K562 (cell line): ENCODE results near the gene MYL4. TPM values are rescaled to one million over a fixed set of nuclear protein-coding genes. Genes with fewer than 3 reads are reported as not detected.

Source experiments
- ARID1B ChIP-seq: fragments of 450-650 bp; IDR thresholded peaks from 2 replicates; pipeline ENCODE4 v1.6.1; 2016; ENCODE audit warnings: antibody characterized with exemption, mild to moderate bottlenecking, inconsistent platforms
- BACH1 ChIP-seq: fragments of 200-800 bp; sonication (Bioruptor generic); IDR thresholded peaks from 2 replicates; pipeline ENCODE4 v1.6.1; 2016; ENCODE audit warnings: missing genetic modification characterization, missing compliant biosample characterization
- BCL6 ChIP-seq: fragments of 250-450 bp; sonication (Bioruptor Pico); IDR thresholded peaks from 2 replicates; pipeline ENCODE4 v1.4.0; 2020
- CCNT2 ChIP-seq: IDR thresholded peaks from 2 replicates; pipeline ENCODE4 v1.6.1; 2011; ENCODE audit warnings: borderline replicate concordance, low read depth, mild to moderate bottlenecking, moderate library complexity, mixed read lengths, low read length; ENCODE audit not compliant: insufficient read length; ENCODE audit errors: extremely low read depth
- FOSL1 ChIP-seq: fragments of 200-800 bp; sonication (Bioruptor generic); conservative IDR thresholded peaks from 2 replicates; pipeline ENCODE4 v1.6.1; 2016; ENCODE audit warnings: missing genetic modification characterization, missing compliant biosample characterization
- FOXK1 ChIP-seq: sonication (generic); formaldehyde crosslinking; IDR thresholded peaks from 2 replicates; pipeline ENCODE4 v1.8.0; 2022; ENCODE audit warnings: missing genetic modification reagents, mild to moderate bottlenecking, borderline replicate concordance
- KDM1A ChIP-seq, 2 experiments: fragments of 450-650 bp; IDR thresholded peaks; 2 replicates each; pipeline ENCODE4 v1.6.1; 2016; ENCODE audit warnings: mild to moderate bottlenecking in 2 of 2
- L3MBTL2 ChIP-seq: fragments of 450-650 bp; IDR thresholded peaks from 2 replicates; pipeline ENCODE4 v1.6.1; 2016; ENCODE audit warnings: mild to moderate bottlenecking, moderate library complexity
- NRF1 ChIP-seq, 2 experiments: fragments of 450-650 bp; IDR thresholded peaks in 1 of 2; conservative IDR thresholded peaks in 1 of 2; 2 replicates each; pipeline ENCODE4 v1.6.1; 2014; ENCODE audit warnings: mild to moderate bottlenecking in 2 of 2
- RBM34 ChIP-seq: fragments of 200-400 bp; formaldehyde crosslinking; IDR thresholded peaks from 2 replicates; pipeline ENCODE4 v1.6.1; 2018; ENCODE audit warnings: low read length, borderline replicate concordance; ENCODE audit not compliant: insufficient read depth
- SAFB ChIP-seq: fragments of 200-400 bp; formaldehyde crosslinking; IDR thresholded peaks from 2 replicates; pipeline ENCODE4 v1.6.1; 2017; ENCODE audit warnings: low read depth, low read length, borderline replicate concordance
- TEAD1 ChIP-seq, 2 experiments: fragments of 450-650 bp in 1 of 2; sonication (generic) in 1 of 2; formaldehyde crosslinking; IDR thresholded peaks; 2 replicates each; pipeline versions ENCODE4 v1.4.0 to v1.8.0; 2020 to 2022; ENCODE audit warnings: mild to moderate bottlenecking in 2 of 2, missing genetic modification reagents in 1 of 2
- ZBED1 ChIP-seq: IDR thresholded peaks from 2 replicates; pipeline ENCODE4 v1.6.1; 2014
- ZBTB12 ChIP-seq: fragments of 250-450 bp; sonication (Bioruptor Pico); IDR thresholded peaks from 2 replicates; pipeline ENCODE4 v1.4.0; 2020
- ZBTB8A ChIP-seq: fragments of 450-650 bp; IDR thresholded peaks from 2 replicates; pipeline ENCODE4 v1.6.1; 2018; ENCODE audit warnings: mild to moderate bottlenecking, moderate library complexity; ENCODE audit not compliant: partially characterized antibody
- ZNF146 ChIP-seq: IDR thresholded peaks from one replicate; pipeline ENCODE4 v1.6.1; 2018; ENCODE audit warnings: missing compliant biosample characterization; ENCODE audit not compliant: unreplicated experiment
- ZNF766 ChIP-seq: fragments of 200-800 bp; sonication (Bioruptor generic); conservative IDR thresholded peaks from 2 replicates; pipeline ENCODE4 v1.6.1; 2016; ENCODE audit warnings: missing genetic modification characterization, missing compliant biosample characterization
- polyA plus RNA-seq, 8 experiments: library from polyadenylated mRNA; depleted of rRNA in 4 of 8; stranded (reverse) in 5 of 8; unstranded in 3 of 8; fragments of >200 nt; fragmentation: Nextera tagmentation in 2 of 8; fragmentation: Illumina TruSeq in 1 of 8; extraction: Ambion mirVana in 2 of 8; extraction: Trizol in 1 of 8; gene quantifications; 2 replicates each; pipeline versions ENCODE4 v1.2.1 to v1.2.3, GENCODE V29; 2011 to 2014; ENCODE audit warnings: inconsistent platforms in 1 of 8, missing spikeins in 1 of 8
- total RNA-seq, 7 experiments: library from RNA; depleted of rRNA in 6 of 7; stranded (reverse); fragments of >200 nt in 6 of 7; fragmentation: Illumina TruSeq in 2 of 7; extraction: Trizol in 2 of 7; gene quantifications; 2 replicates each; pipeline versions ENCODE4 v1.2.1 to v1.2.3, GENCODE V29; 2011 to 2021; ENCODE audit warnings: low replicate concordance in 1 of 7
- TF ChIP-seq, protein P1 (sequence below), 2 experiments: fragments of 150-350 bp in 1 of 2; IDR thresholded peaks; 2 replicates each; pipeline ENCODE4 v1.6.1; 2012 to 2016; ENCODE audit warnings: low read depth in 2 of 2, low read length in 2 of 2, mild to moderate bottlenecking in 1 of 2, moderate library complexity in 1 of 2
- TF ChIP-seq, protein P2 (sequence below): fragments of 200-800 bp; sonication (Bioruptor generic); IDR thresholded peaks from 2 replicates; pipeline ENCODE4 v1.6.1; 2016; ENCODE audit warnings: missing genetic modification characterization, missing compliant biosample characterization

The MYL4 gene
- total and polyA plus RNA-seq, 9 of the 15 experiments (the other 6 are each of a cell fraction or from before 2014, with no cell fraction given) = 117 to 423 (median 221) TPM

GRCh38 chr17:47257651-47258339 is 48.6 kb downstream of the MYL4 start (continued):
- TF ChIP-seq FOSL1 (tag) (peak; percentile 94), L3MBTL2 (peak; percentile 54; the same call in 1 of the 2 replicates), ZBTB12 (CRISPR knock-in tag) (no peak), CCNT2 (peak; percentile 26), ZBED1 (no peak), BACH1 (no peak; the same call in 1 of the 2 replicates), SAFB (no peak), BCL6 (no peak), TEAD1 (CRISPR knock-in tag; IDR thresholded peaks at IDR 0.05) (0 out of 4 replicates have a peak, but pooled peaks of 1 of the 2 experiments have one; percentile 53), KDM1A (IDR thresholded peaks at IDR 0.05) (peak; percentile 70 to 75), RBM34 (no peak), FOXK1 (CRISPR knock-in tag) (no peak), ZNF766 (no peak), ZNF146 (CRISPR knock-in tag) (no peak), ARID1B (peak; percentile 71), ZBTB8A (no peak), NRF1 (conservative IDR thresholded peaks at IDR 0.05 in 1 of 2, IDR thresholded peaks at IDR 0.05 in 1 of 2) (no peak)
- TF ChIP-seq, protein P1, sequence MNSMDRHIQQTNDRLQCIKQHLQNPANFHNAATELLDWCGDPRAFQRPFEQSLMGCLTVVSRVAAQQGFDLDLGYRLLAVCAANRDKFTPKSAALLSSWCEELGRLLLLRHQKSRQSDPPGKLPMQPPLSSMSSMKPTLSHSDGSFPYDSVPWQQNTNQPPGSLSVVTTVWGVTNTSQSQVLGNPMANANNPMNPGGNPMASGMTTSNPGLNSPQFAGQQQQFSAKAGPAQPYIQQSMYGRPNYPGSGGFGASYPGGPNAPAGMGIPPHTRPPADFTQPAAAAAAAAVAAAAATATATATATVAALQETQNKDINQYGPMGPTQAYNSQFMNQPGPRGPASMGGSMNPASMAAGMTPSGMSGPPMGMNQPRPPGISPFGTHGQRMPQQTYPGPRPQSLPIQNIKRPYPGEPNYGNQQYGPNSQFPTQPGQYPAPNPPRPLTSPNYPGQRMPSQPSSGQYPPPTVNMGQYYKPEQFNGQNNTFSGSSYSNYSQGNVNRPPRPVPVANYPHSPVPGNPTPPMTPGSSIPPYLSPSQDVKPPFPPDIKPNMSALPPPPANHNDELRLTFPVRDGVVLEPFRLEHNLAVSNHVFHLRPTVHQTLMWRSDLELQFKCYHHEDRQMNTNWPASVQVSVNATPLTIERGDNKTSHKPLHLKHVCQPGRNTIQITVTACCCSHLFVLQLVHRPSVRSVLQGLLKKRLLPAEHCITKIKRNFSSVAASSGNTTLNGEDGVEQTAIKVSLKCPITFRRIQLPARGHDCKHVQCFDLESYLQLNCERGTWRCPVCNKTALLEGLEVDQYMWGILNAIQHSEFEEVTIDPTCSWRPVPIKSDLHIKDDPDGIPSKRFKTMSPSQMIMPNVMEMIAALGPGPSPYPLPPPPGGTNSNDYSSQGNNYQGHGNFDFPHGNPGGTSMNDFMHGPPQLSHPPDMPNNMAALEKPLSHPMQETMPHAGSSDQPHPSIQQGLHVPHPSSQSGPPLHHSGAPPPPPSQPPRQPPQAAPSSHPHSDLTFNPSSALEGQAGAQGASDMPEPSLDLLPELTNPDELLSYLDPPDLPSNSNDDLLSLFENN (IDR thresholded peaks at IDR 0.05; ENCODE audit: low read depth in 2 of 2, low read length in 2 of 2) = no peak
- TF ChIP-seq, protein P2, sequence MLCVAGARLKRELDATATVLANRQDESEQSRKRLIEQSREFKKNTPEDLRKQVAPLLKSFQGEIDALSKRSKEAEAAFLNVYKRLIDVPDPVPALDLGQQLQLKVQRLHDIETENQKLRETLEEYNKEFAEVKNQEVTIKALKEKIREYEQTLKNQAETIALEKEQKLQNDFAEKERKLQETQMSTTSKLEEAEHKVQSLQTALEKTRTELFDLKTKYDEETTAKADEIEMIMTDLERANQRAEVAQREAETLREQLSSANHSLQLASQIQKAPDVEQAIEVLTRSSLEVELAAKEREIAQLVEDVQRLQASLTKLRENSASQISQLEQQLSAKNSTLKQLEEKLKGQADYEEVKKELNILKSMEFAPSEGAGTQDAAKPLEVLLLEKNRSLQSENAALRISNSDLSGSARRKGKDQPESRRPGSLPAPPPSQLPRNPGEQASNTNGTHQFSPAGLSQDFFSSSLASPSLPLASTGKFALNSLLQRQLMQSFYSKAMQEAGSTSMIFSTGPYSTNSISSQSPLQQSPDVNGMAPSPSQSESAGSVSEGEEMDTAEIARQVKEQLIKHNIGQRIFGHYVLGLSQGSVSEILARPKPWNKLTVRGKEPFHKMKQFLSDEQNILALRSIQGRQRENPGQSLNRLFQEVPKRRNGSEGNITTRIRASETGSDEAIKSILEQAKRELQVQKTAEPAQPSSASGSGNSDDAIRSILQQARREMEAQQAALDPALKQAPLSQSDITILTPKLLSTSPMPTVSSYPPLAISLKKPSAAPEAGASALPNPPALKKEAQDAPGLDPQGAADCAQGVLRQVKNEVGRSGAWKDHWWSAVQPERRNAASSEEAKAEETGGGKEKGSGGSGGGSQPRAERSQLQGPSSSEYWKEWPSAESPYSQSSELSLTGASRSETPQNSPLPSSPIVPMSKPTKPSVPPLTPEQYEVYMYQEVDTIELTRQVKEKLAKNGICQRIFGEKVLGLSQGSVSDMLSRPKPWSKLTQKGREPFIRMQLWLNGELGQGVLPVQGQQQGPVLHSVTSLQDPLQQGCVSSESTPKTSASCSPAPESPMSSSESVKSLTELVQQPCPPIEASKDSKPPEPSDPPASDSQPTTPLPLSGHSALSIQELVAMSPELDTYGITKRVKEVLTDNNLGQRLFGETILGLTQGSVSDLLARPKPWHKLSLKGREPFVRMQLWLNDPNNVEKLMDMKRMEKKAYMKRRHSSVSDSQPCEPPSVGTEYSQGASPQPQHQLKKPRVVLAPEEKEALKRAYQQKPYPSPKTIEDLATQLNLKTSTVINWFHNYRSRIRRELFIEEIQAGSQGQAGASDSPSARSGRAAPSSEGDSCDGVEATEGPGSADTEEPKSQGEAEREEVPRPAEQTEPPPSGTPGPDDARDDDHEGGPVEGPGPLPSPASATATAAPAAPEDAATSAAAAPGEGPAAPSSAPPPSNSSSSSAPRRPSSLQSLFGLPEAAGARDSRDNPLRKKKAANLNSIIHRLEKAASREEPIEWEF (CRISPR knock-in tag) = no peak
